H9 (cell line): Measurements from ENCODE around the gene WNT6. TPM values are rescaled to one million over a fixed set of nuclear protein-coding genes. Genes with fewer than 3 reads are reported as not detected.

Source experiments
- DNase-seq: peaks from one replicate; pipeline ENCODE4 v3.0.0-alpha.2; 2017
- H2AFZ ChIP-seq: one replicate; pipeline ENCODE4 v1.6.1; 2013; ENCODE audit warnings: mild to moderate bottlenecking, low read length, control low read depth, moderate library complexity
- H2AK5ac ChIP-seq: 2 replicates; pipeline ENCODE4 v1.6.1; 2013; ENCODE audit warnings: low read length, control low read depth, mixed read lengths; ENCODE audit not compliant: insufficient read length
- H2BK120ac ChIP-seq: one replicate; pipeline ENCODE4 v1.6.1; 2013; ENCODE audit warnings: low read depth, mild to moderate bottlenecking, low read length, control low read depth, inconsistent platforms; ENCODE audit not compliant: poor library complexity, severe bottlenecking
- H2BK12ac ChIP-seq: 2 replicates; pipeline ENCODE4 v1.6.1; 2013; ENCODE audit warnings: low read length, control low read depth, mixed read lengths, low read depth; ENCODE audit not compliant: insufficient read length
- H2BK15ac ChIP-seq: 2 replicates; pipeline ENCODE4 v1.6.1; 2013; ENCODE audit warnings: low read depth, low read length, control low read depth
- H2BK20ac ChIP-seq: one replicate; pipeline ENCODE4 v1.6.1; 2013; ENCODE audit warnings: low read depth, mild to moderate bottlenecking, low read length, control low read depth, inconsistent platforms; ENCODE audit not compliant: poor library complexity, severe bottlenecking
- H2BK5ac ChIP-seq: 2 replicates; pipeline ENCODE4 v1.6.1; 2013; ENCODE audit warnings: low read length, control low read depth, mixed read lengths; ENCODE audit not compliant: insufficient read length
- H3K14ac ChIP-seq: 2 replicates; pipeline ENCODE4 v1.6.1; 2013; ENCODE audit warnings: low read length, control low read depth; ENCODE audit not compliant: insufficient read depth
- H3K18ac ChIP-seq: 2 replicates; pipeline ENCODE4 v1.6.1; 2013; ENCODE audit warnings: low read depth, mild to moderate bottlenecking, mixed read lengths, low read length, control low read depth; ENCODE audit not compliant: insufficient read length
- H3K23ac ChIP-seq: 2 replicates; pipeline ENCODE4 v1.6.1; 2013; ENCODE audit warnings: low read length, control low read depth, mixed read lengths, low read depth; ENCODE audit not compliant: insufficient read length
- H3K23me2 ChIP-seq: 2 replicates; pipeline ENCODE4 v1.6.1; 2013; ENCODE audit warnings: low read depth, mild to moderate bottlenecking, mixed read lengths, low read length, control low read depth; ENCODE audit not compliant: insufficient read length, poor library complexity, severe bottlenecking
- H3K27ac ChIP-seq: 2 replicates; pipeline ENCODE4 v1.5.1; 2013; ENCODE audit warnings: low read length, control low read depth, mixed read lengths, low read depth; ENCODE audit not compliant: insufficient read length
- H3K27me3 ChIP-seq: 2 replicates; pipeline ENCODE4 v1.6.1; 2013; ENCODE audit warnings: low read length, control low read depth, inconsistent platforms; ENCODE audit not compliant: insufficient read depth
- H3K4ac ChIP-seq: 2 replicates; pipeline ENCODE4 v1.6.1; 2013; ENCODE audit warnings: low read depth, mild to moderate bottlenecking, control low read depth, inconsistent platforms, low read length, moderate library complexity
- H3K4me1 ChIP-seq: 2 replicates; pipeline ENCODE4 v1.6.1; 2013; ENCODE audit warnings: low read length, control low read depth, inconsistent platforms; ENCODE audit not compliant: insufficient read depth
- H3K4me2 ChIP-seq: 2 replicates; pipeline ENCODE4 v1.6.1; 2013; ENCODE audit warnings: low read length, control low read depth, mixed read lengths; ENCODE audit not compliant: insufficient read length, insufficient read depth
- H3K56ac ChIP-seq: 2 replicates; pipeline ENCODE4 v1.6.1; 2013; ENCODE audit warnings: low read depth, mild to moderate bottlenecking, mixed read lengths, low read length, control low read depth; ENCODE audit not compliant: insufficient read length
- H3K79me1 ChIP-seq: 2 replicates; pipeline ENCODE4 v1.6.1; 2013; ENCODE audit warnings: low read depth, mild to moderate bottlenecking, moderate library complexity, low read length, control low read depth, inconsistent platforms; ENCODE audit not compliant: insufficient read depth, poor library complexity, severe bottlenecking
- H3K79me2 ChIP-seq: 2 replicates; pipeline ENCODE4 v1.6.1; 2013; ENCODE audit warnings: low read length, control low read depth, inconsistent platforms; ENCODE audit not compliant: insufficient read depth
- H3K9ac ChIP-seq: 2 replicates; pipeline ENCODE4 v1.6.1; 2013; ENCODE audit warnings: low read length, control low read depth, mixed read lengths; ENCODE audit not compliant: insufficient read length; ENCODE audit errors: extremely low read depth
- H3K9me3 ChIP-seq: one replicate; pipeline ENCODE4 v1.6.1; 2013; ENCODE audit warnings: low read depth, low read length, inconsistent platforms; ENCODE audit not compliant: control insufficient read depth
- H3T11ph ChIP-seq: one replicate; pipeline ENCODE4 v1.6.1; 2013; ENCODE audit warnings: mild to moderate bottlenecking, low read length, control low read depth, inconsistent platforms
- H4K20me1 ChIP-seq: one replicate; pipeline ENCODE4 v1.6.1; 2013; ENCODE audit not compliant: control insufficient read depth, insufficient read length, insufficient read depth
- H4K5ac ChIP-seq: 2 replicates; pipeline ENCODE4 v1.6.1; 2013; ENCODE audit warnings: low read depth, mild to moderate bottlenecking, mixed read lengths, low read length, control low read depth; ENCODE audit not compliant: insufficient read length
- H4K8ac ChIP-seq: replicated peaks from 2 replicates; pipeline ENCODE4 v1.6.1; 2013; ENCODE audit warnings: low read length, control low read depth, mixed read lengths, low read depth; ENCODE audit not compliant: insufficient read length
- H4K91ac ChIP-seq: 2 replicates; pipeline ENCODE4 v1.6.1; 2013; ENCODE audit warnings: low read depth, mild to moderate bottlenecking, moderate library complexity, mixed read lengths, low read length, control low read depth; ENCODE audit not compliant: insufficient read length
- H3K27ac Mint-ChIP-seq, 3 experiments: 2 replicates in 2 of 3; 3 replicates in 1 of 3; pipeline ENCODE4 v1.8.0; 2020 to 2021; ENCODE audit warnings: mixed read lengths in 3 of 3, mild to moderate bottlenecking in 1 of 3, moderate library complexity in 1 of 3
- H3K27me3 Mint-ChIP-seq: 2 replicates; pipeline ENCODE4 v1.8.0; 2021; ENCODE audit warnings: low read depth, mild to moderate bottlenecking, moderate library complexity, mixed read lengths
- H3K36me3 Mint-ChIP-seq, 3 experiments: 2 replicates in 2 of 3; 3 replicates in 1 of 3; pipeline ENCODE4 v1.8.0; 2020 to 2021; ENCODE audit warnings: low read depth in 3 of 3, mixed read lengths in 3 of 3; ENCODE audit not compliant: insufficient read depth in 1 of 3
- H3K4me1 Mint-ChIP-seq, 2 experiments: 2 replicates each; pipeline ENCODE4 v1.8.0; 2020; ENCODE audit warnings: mixed read lengths in 2 of 2
- H3K4me3 Mint-ChIP-seq, 2 experiments: 2 replicates in 1 of 2; 3 replicates in 1 of 2; pipeline ENCODE4 v1.8.0; 2020 to 2021; ENCODE audit warnings: mild to moderate bottlenecking in 2 of 2, mixed read lengths in 2 of 2, moderate library complexity in 1 of 2
- H3K9me3 Mint-ChIP-seq, 2 experiments: 2 replicates in 1 of 2; 3 replicates in 1 of 2; pipeline ENCODE4 v1.8.0; 2020; ENCODE audit warnings: mild to moderate bottlenecking in 2 of 2, mixed read lengths in 2 of 2, moderate library complexity in 1 of 2
- WGBS: extraction: QIAGEN DNeasy Blood & Tissue Kit; methylation state at CpG from one replicate; pipeline ENCODE4 v1.1.7; 2013; ENCODE audit warnings: missing lambda C conversion rate, low lambda C conversion rate, mixed read lengths; ENCODE audit not compliant: insufficient read length; ENCODE audit errors: extremely low coverage; 5-methylcytosine and 5-hydroxymethylcytosine counted together
- total RNA-seq: library from RNA; stranded (reverse); gene quantifications from 2 replicates; pipeline ENCODE4 v1.2.1, GENCODE V29; 2021
- TF ChIP-seq, protein P1 (sequence below): fragments of 200-600 bp; sonication (generic); conservative IDR thresholded peaks from 3 replicates; pipeline ENCODE4 v1.8.0; 2021; ENCODE audit warnings: antibody characterized with exemption, mild to moderate bottlenecking

WNT6 gene
- total RNA-seq, 1 experiment from 2014 or later: not detected

DNA sequence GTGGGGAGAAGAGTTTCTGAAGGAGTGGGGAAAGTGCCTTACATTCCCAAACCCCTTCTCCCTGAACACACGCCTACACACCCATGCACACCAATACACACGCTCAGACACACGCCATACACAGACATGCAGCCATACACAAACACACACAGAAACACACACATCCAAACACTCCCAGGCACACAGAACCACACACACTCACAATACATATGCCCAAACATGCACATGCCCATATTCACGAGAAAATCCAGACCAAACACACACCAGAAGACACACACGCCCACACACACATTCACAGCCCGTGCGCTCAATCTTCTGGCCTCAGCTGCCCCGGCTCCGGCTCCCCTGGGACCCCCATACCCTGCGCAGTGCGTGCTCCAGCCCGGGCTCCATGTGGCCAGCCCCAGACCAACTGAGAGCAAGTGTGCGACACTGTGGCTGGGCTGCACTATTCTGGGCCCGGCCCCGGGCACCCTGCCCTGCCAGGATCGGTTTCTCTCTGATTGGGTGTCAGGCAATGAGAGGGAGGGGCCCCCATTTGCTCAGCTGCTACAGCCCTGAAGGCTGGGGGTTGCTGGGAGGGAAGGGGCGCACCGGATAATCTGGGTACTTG lies 28.1 kb upstream of the WNT6 start, which contains the start of gene PRKAG3:
TSS of gene PRKAG3 (minus strand) at position 426 of the 613 bp plus-strand sequence.
- no peak within 1 kb of the TSS for H3K4me2 ChIP-seq
- H3K23me2 ChIP-seq: no peaks in the 10 kb centered on the region
- H3K9ac ChIP-seq: no peak within 1 kb of the TSS
- no peak within 1 kb of the TSS for H2BK12ac ChIP-seq
- no CpG with 5 or more reads among the region's 18 CpGs for WGBS
- H4K5ac ChIP-seq: no peak within 1 kb of the TSS
- H2AFZ ChIP-seq: no peak within 1 kb of the TSS
- no peaks in the 10 kb centered on the region for H3K27me3 ChIP-seq
- no peak for DNase-seq
- H3K4me1 Mint-ChIP-seq: peaks cover 3 to 7% of the 10 kb centered on the region in 2 experiments; a peak in 1 of 4 replicates
- H4K8ac ChIP-seq: no peak within 1 kb of the TSS
- H2BK15ac ChIP-seq: no peak within 1 kb of the TSS
- no peak within 1 kb of the TSS for H3K4me3 Mint-ChIP-seq
- H4K20me1 ChIP-seq: no peaks in the 10 kb centered on the region
- no peaks in the 10 kb centered on the region for H3K79me1 ChIP-seq
- peaks cover 25% of the 10 kb centered on the region for H3K27me3 Mint-ChIP-seq
- no peaks in the 10 kb centered on the region for H3K79me2 ChIP-seq
- H4K91ac ChIP-seq: no peak within 1 kb of the TSS
- no peak within 1 kb of the TSS for H3K14ac ChIP-seq
- no peak within 1 kb of the TSS for H3K56ac ChIP-seq
- H3K27ac Mint-ChIP-seq: peak within 1 kb of the TSS in 1 of 3 experiments; percentile 12; a peak in 2 of 7 replicates
- no peak within 1 kb of the TSS for H2BK20ac ChIP-seq
- no peak within 1 kb of the TSS for H2AK5ac ChIP-seq
- TF ChIP-seq, protein P1, sequence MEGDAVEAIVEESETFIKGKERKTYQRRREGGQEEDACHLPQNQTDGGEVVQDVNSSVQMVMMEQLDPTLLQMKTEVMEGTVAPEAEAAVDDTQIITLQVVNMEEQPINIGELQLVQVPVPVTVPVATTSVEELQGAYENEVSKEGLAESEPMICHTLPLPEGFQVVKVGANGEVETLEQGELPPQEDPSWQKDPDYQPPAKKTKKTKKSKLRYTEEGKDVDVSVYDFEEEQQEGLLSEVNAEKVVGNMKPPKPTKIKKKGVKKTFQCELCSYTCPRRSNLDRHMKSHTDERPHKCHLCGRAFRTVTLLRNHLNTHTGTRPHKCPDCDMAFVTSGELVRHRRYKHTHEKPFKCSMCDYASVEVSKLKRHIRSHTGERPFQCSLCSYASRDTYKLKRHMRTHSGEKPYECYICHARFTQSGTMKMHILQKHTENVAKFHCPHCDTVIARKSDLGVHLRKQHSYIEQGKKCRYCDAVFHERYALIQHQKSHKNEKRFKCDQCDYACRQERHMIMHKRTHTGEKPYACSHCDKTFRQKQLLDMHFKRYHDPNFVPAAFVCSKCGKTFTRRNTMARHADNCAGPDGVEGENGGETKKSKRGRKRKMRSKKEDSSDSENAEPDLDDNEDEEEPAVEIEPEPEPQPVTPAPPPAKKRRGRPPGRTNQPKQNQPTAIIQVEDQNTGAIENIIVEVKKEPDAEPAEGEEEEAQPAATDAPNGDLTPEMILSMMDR: no peak
- H2BK120ac ChIP-seq: no peak within 1 kb of the TSS
- no peak within 1 kb of the TSS for H3T11ph ChIP-seq
- H3K27ac ChIP-seq: no peak within 1 kb of the TSS
- no peaks in the 10 kb centered on the region for H3K9me3 ChIP-seq
- no peak within 1 kb of the TSS for H3K4ac ChIP-seq
- no peaks in the 10 kb centered on the region for H3K4me1 ChIP-seq
- H2BK5ac ChIP-seq: no peak within 1 kb of the TSS
- no peaks in the 10 kb centered on the region for H3K9me3 Mint-ChIP-seq
- no peaks in the 10 kb centered on the region; a peak in 1 of 7 replicates for H3K36me3 Mint-ChIP-seq
- H3K23ac ChIP-seq: no peak within 1 kb of the TSS
- no peak within 1 kb of the TSS for H3K18ac ChIP-seq
